K562 (cell line): ENCODE results near the gene KMT2E. TPM values are rescaled to one million over a fixed set of nuclear protein-coding genes. Genes with fewer than 3 reads are reported as not detected.

Experiments
- ATAC-seq: fragments of 200-7000 bp; cut with Tn5 transposase; 3 replicates; pipeline ENCODE4 v1.9.1; 2020; ENCODE audit warnings: moderate library complexity
- BruUV-seq: library from RNA; stranded (reverse); fragments of 400-500 nt; replicated peaks from 2 replicates; lab custom pipeline; 2021; lab: Mats Ljungman, UMichigan
- CTCF ChIA-PET: fragments of 300-600 bp; formaldehyde crosslinking; extraction: SDS; loops from one replicate; lab custom pipeline; 2021; ENCODE audit warnings: low intra/inter-chr PET ratio; lab: Yijun Ruan, JAX
- POLR2A ChIA-PET: fragments of 300-600, 350-650 bp; sonication (Branson Sonifier 250); formaldehyde crosslinking; extraction: SDS; loops from one replicate; lab custom pipeline; 2021; ENCODE audit warnings: antibody characterized with exemption, inconsistent platforms; lab: Yijun Ruan, JAX
- DNase-seq, 4 experiments: peaks; one replicate each; pipeline versions ENCODE4 v3.0.0 to v3.0.0-alpha.2; 2011 to 2018; ENCODE audit warnings: low spot score in 3 of 4, mixed read lengths in 3 of 4; ENCODE audit errors: extremely low read depth in 1 of 4
- FAIRE-seq: peaks from 2 replicates; lab custom pipeline; 2011; peaks lifted over from hg19 to GRCh38; lab: Jason Lieb, UNC
- H2AFZ ChIP-seq: 2 replicates; pipeline ENCODE4 v1.6.0; 2011; ENCODE audit warnings: low read depth, low read length, control low read depth, inconsistent platforms
- H3K27ac ChIP-seq: fragments of 200-600 bp; 3 replicates; pipeline ENCODE4 v1.8.0; 2011; ENCODE audit warnings: low read depth, mild to moderate bottlenecking, control low read depth, inconsistent platforms, low read length, moderate library complexity, mixed read lengths; ENCODE audit errors: extremely low read depth
- H3K27me3 ChIP-seq, 2 experiments: fragments of 300-600 bp in 1 of 2; 2 replicates in 1 of 2; 3 replicates in 1 of 2; pipeline versions ENCODE4 v1.6.0 to v1.8.0; 2011; ENCODE audit warnings: inconsistent platforms in 2 of 2, low read length in 2 of 2, mild to moderate bottlenecking in 1 of 2, mixed read lengths in 1 of 2, moderate library complexity in 1 of 2; ENCODE audit not compliant: control insufficient read depth in 2 of 2, insufficient read depth in 2 of 2
- H3K36me3 ChIP-seq: fragments of 300-600 bp; 3 replicates; pipeline ENCODE4 v1.8.0; 2011; ENCODE audit warnings: mild to moderate bottlenecking, low read length, inconsistent platforms; ENCODE audit not compliant: control insufficient read depth, insufficient read depth
- H3K4me1 ChIP-seq, 2 experiments: fragments of 200-600 bp in 1 of 2; replicated peaks in 1 of 2; 2 replicates in 1 of 2; 3 replicates in 1 of 2; pipeline versions ENCODE4 v1.5.1 to v1.8.0; 2011; ENCODE audit warnings: inconsistent platforms in 2 of 2, low read length in 2 of 2, mild to moderate bottlenecking in 1 of 2, mixed read lengths in 1 of 2, moderate library complexity in 1 of 2; ENCODE audit not compliant: control insufficient read depth in 2 of 2, insufficient read depth in 2 of 2
- H3K4me2 ChIP-seq: 2 replicates; pipeline ENCODE4 v1.6.1; 2011; ENCODE audit warnings: low read length, control low read depth, inconsistent platforms, mixed read lengths; ENCODE audit not compliant: insufficient read depth
- H3K4me3 ChIP-seq: fragments of 200-600 bp; sonication (generic), shearing (Covaris generic); 2 replicates; pipeline ENCODE4 v1.5.1; 2016; ENCODE audit warnings: control low read depth, inconsistent platforms
- H3K79me2 ChIP-seq: fragments of 200-600 bp; 3 replicates; pipeline ENCODE4 v1.8.0; 2011; ENCODE audit warnings: low read length, inconsistent platforms; ENCODE audit not compliant: control insufficient read depth, insufficient read depth
- H3K9ac ChIP-seq, 2 experiments: 2 replicates each; pipeline versions ENCODE4 v1.6.0 to v1.6.1; 2011; ENCODE audit warnings: low read depth in 2 of 2, low read length in 2 of 2, control low read depth in 1 of 2, inconsistent platforms in 1 of 2, mild to moderate bottlenecking in 1 of 2, mixed read lengths in 1 of 2; ENCODE audit not compliant: insufficient read depth in 1 of 2
- H3K9me1 ChIP-seq: one replicate; pipeline ENCODE4 v1.6.0; 2011; ENCODE audit warnings: inconsistent platforms, mild to moderate bottlenecking, low read length, moderate library complexity; ENCODE audit not compliant: control insufficient read depth, insufficient read depth
- H3K9me3 ChIP-seq: replicated peaks from 2 replicates; pipeline ENCODE4 v1.5.1; 2011; ENCODE audit warnings: low read depth, low read length, inconsistent platforms; ENCODE audit not compliant: control insufficient read depth, insufficient read depth
- H4K20me1 ChIP-seq: replicated peaks from 2 replicates; pipeline ENCODE4 v1.6.1; 2011; ENCODE audit warnings: low read length, inconsistent platforms, mixed read lengths; ENCODE audit not compliant: control insufficient read depth, insufficient read depth
- CBFA2T3 ChIP-seq: fragments of 450-650 bp; IDR thresholded peaks from 2 replicates; pipeline ENCODE4 v1.6.1; 2017
- CBX3 ChIP-seq, 2 experiments: IDR thresholded peaks; 1 replicate in 1 of 2; 2 replicates in 1 of 2; pipeline ENCODE4 v1.6.1; 2012; ENCODE audit warnings: inconsistent platforms in 2 of 2, low read length in 2 of 2, borderline replicate concordance in 1 of 2, control low read depth in 1 of 2
- DPF2 ChIP-seq: fragments of 450-650 bp; IDR thresholded peaks from 2 replicates; pipeline ENCODE4 v1.6.1; 2016
- NBN ChIP-seq: fragments of 450-650 bp; IDR thresholded peaks from 2 replicates; pipeline ENCODE4 v1.6.1; 2016; ENCODE audit warnings: low read depth, mild to moderate bottlenecking
- NCOA4 ChIP-seq: fragments of 450-650 bp; IDR thresholded peaks from 2 replicates; pipeline ENCODE4 v1.6.1; 2018; ENCODE audit warnings: mild to moderate bottlenecking; ENCODE audit not compliant: partially characterized antibody
- ZNF318 ChIP-seq, 2 experiments: fragments of 450-650 bp; IDR thresholded peaks; 2 replicates each; pipeline ENCODE4 v1.6.1; 2016; ENCODE audit warnings: mild to moderate bottlenecking in 2 of 2, borderline replicate concordance in 1 of 2, low read depth in 1 of 2, moderate library complexity in 1 of 2
- ZNF431 ChIP-seq: sonication (generic); formaldehyde crosslinking; IDR thresholded peaks from 2 replicates; pipeline ENCODE4 v1.8.0; 2022; ENCODE audit warnings: mild to moderate bottlenecking, missing genetic modification reagents
- ZNF780A ChIP-seq: fragments of 250-450 bp; sonication (Bioruptor Pico); IDR thresholded peaks from 2 replicates; pipeline ENCODE4 v1.5.0; 2021; ENCODE audit warnings: mild to moderate bottlenecking
- WGBS: fragments of 100-300 bp; shearing (Covaris generic); methylation state at CpG from one replicate; pipeline ENCODE4 v1.1.6; 2016; ENCODE audit warnings: low coverage, mixed read lengths; ENCODE audit not compliant: insufficient coverage; ENCODE audit errors: missing lambda C conversion rate; 5-methylcytosine and 5-hydroxymethylcytosine counted together
- in situ Hi-C: fragments of 300-500 bp; cut with MboI; formaldehyde crosslinking; loops from 4 replicates; pipeline ENCODE4 v1.15.0; 2018; ENCODE audit warnings: inconsistent platforms, mixed read lengths
- intact Hi-C: fragments of 100-400 bp; cut with micrococcal nuclease; formaldehyde crosslinking; loops from 2 replicates; pipeline ENCODE4 v1.14.2; 2022
- polyA plus RNA-seq, 8 experiments: library from polyadenylated mRNA; depleted of rRNA in 4 of 8; stranded (reverse) in 5 of 8; unstranded in 3 of 8; fragments of >200 nt; fragmentation: Nextera tagmentation in 2 of 8; fragmentation: Illumina TruSeq in 1 of 8; extraction: Ambion mirVana in 2 of 8; extraction: Trizol in 1 of 8; gene quantifications; 2 replicates each; pipeline versions ENCODE4 v1.2.1 to v1.2.3, GENCODE V29; 2011 to 2014; ENCODE audit warnings: inconsistent platforms in 1 of 8, missing spikeins in 1 of 8
- total RNA-seq, 7 experiments: library from RNA; depleted of rRNA in 6 of 7; stranded (reverse); fragments of >200 nt in 6 of 7; fragmentation: Illumina TruSeq in 2 of 7; extraction: Trizol in 2 of 7; gene quantifications; 2 replicates each; pipeline versions ENCODE4 v1.2.1 to v1.2.3, GENCODE V29; 2011 to 2021; ENCODE audit warnings: low replicate concordance in 1 of 7

KMT2E gene
- total and polyA plus RNA-seq, 9 of the 15 experiments (the other 6 are each of a cell fraction or from before 2014, with no cell fraction given): 8.9 to 55.3 (median 38.1) TPM

DNA sequence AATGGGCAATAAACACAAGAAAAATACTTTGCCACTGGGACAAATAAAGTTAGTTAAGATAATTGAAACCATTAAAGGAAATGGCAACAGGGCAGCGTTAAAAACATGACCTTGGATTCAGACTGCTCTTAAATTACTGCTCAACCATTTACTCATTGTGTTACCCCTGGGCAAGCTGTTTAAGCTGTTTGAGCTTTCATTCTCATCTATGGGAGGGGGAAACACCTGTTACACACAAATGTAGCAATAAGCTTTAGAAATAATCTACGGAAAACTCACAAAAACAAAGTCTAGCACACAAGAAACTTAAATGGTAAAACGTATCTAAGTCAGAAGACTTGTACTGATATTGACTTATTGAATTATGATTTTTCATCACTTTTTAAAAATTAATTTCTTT is 137.1 kb downstream of the KMT2E start:
- no peaks in the 10 kb centered on the region for H3K9me3 ChIP-seq
- no peaks in the 10 kb centered on the region for H3K79me2 ChIP-seq
- in situ Hi-C loops: no loop called here
- no peak overlapping the region for H3K4me2 ChIP-seq
- TF ChIP-seq ZNF431 (CRISPR knock-in tag): no peak
- TF ChIP-seq CBFA2T3: no peak
- no peak for TF ChIP-seq NBN
- TF ChIP-seq NCOA4: no peak
- TF ChIP-seq DPF2: no peak
- TF ChIP-seq ZNF780A (CRISPR knock-in tag): no peak
- TF ChIP-seq CBX3 (IDR thresholded peaks at IDR 0.05; ENCODE audit: borderline replicate concordance in 1 of 2, low read length in 2 of 2): no peak
- TF ChIP-seq ZNF318 (IDR thresholded peaks at IDR 0.05; ENCODE audit: borderline replicate concordance in 1 of 2, low read depth in 1 of 2): no peak
- TF ChIP-seq, all 486 proteins: peak for 0
- Histone ChIP-seq H2AFZ (no peak overlapping the region), H3K9ac (no peak overlapping the region), H3K4me3 (no peak overlapping the region), H3K27ac (no peak overlapping the region), H3K27me3 (no peaks in the 10 kb centered on the region), H3K9me1 (no peaks in the 10 kb centered on the region), H4K20me1 (no peaks in the 10 kb centered on the region), H3K36me3 (peaks cover 4% of the 10 kb centered on the region; the same call in 1 of the 3 replicates), H3K4me1 (no peaks in the 10 kb centered on the region; a peak in 1 of 5 replicates)
- BruUV-seq: no TSS peak
- 74% methylated on average over 3 of the region's 3 CpGs for WGBS
- FAIRE-seq (no peak), ATAC-seq (no peak), DNase-seq (no peak)
- intact Hi-C loops: no loop called here
- ChIA-PET POLR2A (no interaction called here), CTCF (no interaction called here)
